KMS-11 (cell line): ENCODE results near the gene CACFD1.

ENCODE experiments used
- H2AFZ ChIP-seq: fragments of 200-600 bp; sonication (generic); 2 replicates; pipeline ENCODE4 v1.6.1; 2016; ENCODE audit warnings: antibody characterized with exemption, mixed run types, low read depth
- H3K27ac ChIP-seq: fragments of 200-600 bp; sonication (generic); 2 replicates; pipeline ENCODE4 v1.6.1; 2016; ENCODE audit warnings: mild to moderate bottlenecking, mixed run types
- H3K27me3 ChIP-seq: fragments of 200-600 bp; sonication (generic); 2 replicates; pipeline ENCODE4 v1.6.1; 2017; ENCODE audit warnings: mild to moderate bottlenecking, low read depth, mixed run types, moderate library complexity; ENCODE audit not compliant: insufficient read depth
- H3K36me3 ChIP-seq: fragments of 200-600 bp; sonication (generic); 2 replicates; pipeline ENCODE4 v1.6.1; 2017; ENCODE audit warnings: mild to moderate bottlenecking, mixed run types; ENCODE audit not compliant: insufficient read depth
- H3K4me1 ChIP-seq: fragments of 200-600 bp; sonication (generic); 2 replicates; pipeline ENCODE4 v1.6.1; 2016; ENCODE audit warnings: mild to moderate bottlenecking, low read depth, mixed run types; ENCODE audit not compliant: poor library complexity, severe bottlenecking
- H3K4me2 ChIP-seq: fragments of 200-600 bp; sonication (generic); 2 replicates; pipeline ENCODE4 v1.7.0; 2016; ENCODE audit warnings: mild to moderate bottlenecking, mixed run types
- H3K4me3 ChIP-seq: fragments of 200-600 bp; sonication (generic); IDR thresholded peaks from 2 replicates; pipeline ENCODE4 v1.6.1; 2017; ENCODE audit warnings: low read depth, low read length, mixed read lengths; ENCODE audit not compliant: insufficient read depth
- H3K79me2 ChIP-seq: fragments of 200-600 bp; sonication (generic); 2 replicates; pipeline ENCODE4 v1.6.1; 2016; ENCODE audit warnings: low read depth, mixed run types; ENCODE audit not compliant: insufficient read depth
- H3K9ac ChIP-seq: fragments of 200-600 bp; sonication (generic); 2 replicates; pipeline ENCODE4 v1.6.1; 2016; ENCODE audit warnings: mild to moderate bottlenecking, mixed run types
- H4K20me1 ChIP-seq: fragments of 200-600 bp; sonication (generic); 2 replicates; pipeline ENCODE4 v1.6.1; 2016; ENCODE audit warnings: mild to moderate bottlenecking, mixed run types; ENCODE audit not compliant: insufficient read depth
- TF ChIP-seq, protein P1 (sequence below): fragments of 200-600 bp; sonication (generic); conservative IDR thresholded peaks from 2 replicates; pipeline ENCODE4 v1.6.1; 2017; ENCODE audit warnings: low read depth, mild to moderate bottlenecking, antibody characterized with exemption, low read length, moderate library complexity, mixed read lengths

CACFD1 gene

DNA sequence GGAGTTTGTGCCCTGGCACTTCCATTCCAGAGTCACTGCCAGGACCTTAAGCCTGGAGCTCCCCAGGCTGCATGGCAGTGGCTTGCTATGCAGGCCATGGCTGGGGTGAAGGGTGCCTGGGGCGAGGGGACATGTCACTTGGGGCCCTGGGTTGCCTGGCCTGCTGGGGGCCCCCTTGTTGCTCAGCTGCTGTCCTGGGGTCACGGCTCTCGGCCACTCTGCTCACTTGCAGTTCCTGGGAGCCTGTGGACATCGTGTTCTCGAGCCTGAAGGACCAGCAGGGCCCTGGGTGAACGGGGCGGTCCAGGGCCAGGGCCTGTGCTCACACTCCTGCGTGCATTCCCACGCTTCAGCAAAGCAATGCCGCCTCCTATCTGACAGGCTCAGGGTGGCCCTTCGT is 33.6 kb downstream of the CACFD1 start:
- Histone ChIP-seq H3K79me2 (no peaks in the 10 kb centered on the region), H3K9ac (no peak overlapping the region), H3K36me3 (no peaks in the 10 kb centered on the region), H3K4me1 (no peaks in the 10 kb centered on the region), H3K27ac (no peak overlapping the region), H3K4me2 (no peak overlapping the region), H3K4me3 (no peak overlapping the region), H4K20me1 (no peaks in the 10 kb centered on the region), H3K27me3 (peaks cover 71% of the 10 kb centered on the region), H2AFZ (no peak overlapping the region)
- TF ChIP-seq, protein P1, sequence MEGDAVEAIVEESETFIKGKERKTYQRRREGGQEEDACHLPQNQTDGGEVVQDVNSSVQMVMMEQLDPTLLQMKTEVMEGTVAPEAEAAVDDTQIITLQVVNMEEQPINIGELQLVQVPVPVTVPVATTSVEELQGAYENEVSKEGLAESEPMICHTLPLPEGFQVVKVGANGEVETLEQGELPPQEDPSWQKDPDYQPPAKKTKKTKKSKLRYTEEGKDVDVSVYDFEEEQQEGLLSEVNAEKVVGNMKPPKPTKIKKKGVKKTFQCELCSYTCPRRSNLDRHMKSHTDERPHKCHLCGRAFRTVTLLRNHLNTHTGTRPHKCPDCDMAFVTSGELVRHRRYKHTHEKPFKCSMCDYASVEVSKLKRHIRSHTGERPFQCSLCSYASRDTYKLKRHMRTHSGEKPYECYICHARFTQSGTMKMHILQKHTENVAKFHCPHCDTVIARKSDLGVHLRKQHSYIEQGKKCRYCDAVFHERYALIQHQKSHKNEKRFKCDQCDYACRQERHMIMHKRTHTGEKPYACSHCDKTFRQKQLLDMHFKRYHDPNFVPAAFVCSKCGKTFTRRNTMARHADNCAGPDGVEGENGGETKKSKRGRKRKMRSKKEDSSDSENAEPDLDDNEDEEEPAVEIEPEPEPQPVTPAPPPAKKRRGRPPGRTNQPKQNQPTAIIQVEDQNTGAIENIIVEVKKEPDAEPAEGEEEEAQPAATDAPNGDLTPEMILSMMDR, result no peak

DNA sequence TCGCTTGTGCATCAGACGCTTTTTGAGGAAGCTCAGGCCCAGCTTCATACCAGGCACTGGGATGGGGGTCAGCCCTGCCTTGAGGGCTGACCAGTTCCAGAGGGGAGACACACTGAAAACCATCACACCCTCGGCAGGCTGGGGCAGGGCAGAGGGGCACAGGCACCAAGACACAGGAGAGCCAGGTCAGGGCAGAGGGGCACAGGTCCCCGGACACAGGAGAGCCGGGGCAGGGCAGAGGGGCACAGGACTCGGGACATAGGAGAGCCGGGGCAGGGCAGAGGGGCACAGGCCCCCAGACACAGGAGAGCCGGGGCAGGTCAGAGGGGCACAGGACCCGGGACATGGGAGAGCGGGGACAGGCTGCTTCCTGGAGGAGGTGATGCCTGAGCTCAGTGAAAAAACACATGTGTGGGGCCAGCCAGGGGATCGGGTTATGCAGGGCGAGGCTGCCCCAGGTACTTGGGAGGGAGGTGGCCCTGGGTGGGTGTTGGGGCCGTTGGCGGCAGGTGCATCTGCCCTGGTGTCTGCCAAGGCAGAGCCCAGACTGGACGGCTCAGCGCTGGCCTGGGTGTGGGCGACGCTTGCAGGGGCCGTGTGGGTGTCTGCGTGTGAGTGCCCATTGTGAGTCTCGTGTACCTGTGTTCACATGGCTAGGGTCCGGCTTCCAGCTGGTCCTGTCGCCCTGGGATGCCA is 34.2 kb downstream of the CACFD1 start:
- no peak overlapping the region for H3K4me3 ChIP-seq
- H3K4me1 ChIP-seq, result no peaks in the 10 kb centered on the region
- TF ChIP-seq, protein P1, result no peak
- peaks cover 72% of the 10 kb centered on the region for H3K27me3 ChIP-seq
- no peak overlapping the region for H2AFZ ChIP-seq
- no peak overlapping the region for H3K9ac ChIP-seq
- H4K20me1 ChIP-seq, result no peaks in the 10 kb centered on the region
- no peaks in the 10 kb centered on the region for H3K36me3 ChIP-seq
- H3K4me2 ChIP-seq, result no peak overlapping the region
- H3K79me2 ChIP-seq, result no peaks in the 10 kb centered on the region
- H3K27ac ChIP-seq, result no peak overlapping the region

DNA sequence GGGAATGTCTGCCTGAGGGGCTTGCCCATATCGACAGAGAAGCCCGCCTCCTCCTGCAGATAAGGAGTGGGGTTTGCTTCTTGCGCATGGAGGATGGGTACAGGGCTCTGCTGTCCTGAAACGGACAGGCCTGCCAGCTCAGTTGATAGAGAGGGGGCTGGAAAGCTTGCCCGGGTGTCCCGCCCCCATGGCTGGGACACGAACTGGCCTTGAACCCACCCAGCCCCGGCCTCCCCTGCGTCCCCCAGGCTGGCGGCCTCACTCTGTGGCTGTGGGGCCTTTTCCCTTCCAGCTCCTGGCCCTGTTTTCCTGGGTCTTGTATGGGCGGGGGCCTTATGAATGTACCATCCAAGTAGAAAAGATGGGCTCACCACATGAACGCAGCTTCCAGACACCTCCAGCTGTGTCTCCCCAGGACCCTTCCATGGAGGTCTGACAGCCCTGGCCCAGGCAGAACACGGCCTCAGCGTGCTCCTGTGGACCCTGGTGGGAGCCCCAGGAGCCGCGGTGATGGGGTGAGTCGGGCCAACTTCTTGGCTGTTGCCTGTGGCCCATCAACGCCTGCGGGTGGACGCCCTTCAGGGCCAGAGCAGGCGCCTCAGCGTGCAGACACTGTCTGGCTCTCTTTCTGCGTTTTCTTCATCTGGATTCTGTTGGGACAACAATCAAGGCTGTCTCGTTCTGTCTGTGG is 35.0 kb downstream of the CACFD1 start:
- Histone ChIP-seq H3K4me3 (no peak overlapping the region), H3K79me2 (no peaks in the 10 kb centered on the region), H2AFZ (no peak overlapping the region), H3K4me2 (no peak overlapping the region), H3K27me3 (peaks cover 72% of the 10 kb centered on the region; the same call in 1 of the 2 replicates), H3K36me3 (no peaks in the 10 kb centered on the region), H4K20me1 (no peaks in the 10 kb centered on the region), H3K4me1 (no peaks in the 10 kb centered on the region), H3K27ac (no peak overlapping the region), H3K9ac (no peak overlapping the region)
- TF ChIP-seq, protein P1, result no peak

DNA sequence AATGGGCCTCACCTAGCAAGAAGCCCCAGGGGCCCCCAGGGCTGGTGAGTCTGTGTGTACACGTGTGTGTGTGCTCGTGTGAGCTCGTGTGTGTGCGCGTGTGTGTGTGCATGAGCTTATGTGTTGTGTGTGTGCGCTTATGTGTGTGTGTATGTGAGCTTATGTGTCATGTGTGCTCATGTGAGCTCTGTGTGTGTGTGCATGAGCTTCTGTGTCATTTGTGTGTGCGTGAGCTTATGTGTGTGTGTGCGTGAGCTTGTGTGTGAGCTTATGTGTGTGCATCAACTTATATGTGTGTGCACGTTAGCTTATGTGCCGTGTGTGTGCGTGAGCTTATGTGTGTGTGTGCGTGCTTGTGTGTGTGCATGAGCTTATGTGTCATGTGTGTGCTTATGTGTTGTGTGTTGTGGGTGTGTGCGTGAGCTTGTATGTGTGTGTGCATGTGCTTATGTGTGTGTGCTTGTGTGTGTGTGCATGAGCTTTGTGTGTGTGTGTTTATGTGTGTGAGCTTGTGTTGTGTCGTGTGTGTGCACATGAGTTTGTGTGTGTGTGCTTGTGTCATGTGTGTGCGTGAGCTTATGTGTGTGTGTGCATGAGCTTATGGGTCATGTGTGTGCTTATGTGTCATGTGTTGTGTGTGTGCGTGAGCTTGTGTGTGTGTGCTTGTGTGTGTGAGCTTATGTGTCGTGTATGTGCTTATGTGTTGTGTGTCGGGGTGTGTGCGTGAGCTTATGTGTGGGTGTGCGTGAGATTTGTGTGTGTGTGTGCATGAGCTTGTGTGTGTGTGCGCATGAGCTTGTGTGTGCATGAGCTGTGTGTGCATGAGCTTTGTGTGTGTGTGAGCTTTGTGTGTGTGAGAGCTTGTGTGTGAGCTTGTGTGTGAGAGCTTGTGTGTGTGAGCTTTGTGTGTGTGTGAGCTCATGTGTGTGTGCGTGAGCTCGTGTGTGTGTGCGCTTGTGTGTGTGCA is 35.8 kb downstream of the CACFD1 start:
- TF ChIP-seq, protein P1, result no peak
- no peak overlapping the region for H3K4me2 ChIP-seq

More for the DNA sequence above, 35.8 kb downstream of the CACFD1 start:
- H3K27me3 ChIP-seq, result peaks cover 71% of the 10 kb centered on the region; the same call in 1 of the 2 replicates
- H4K20me1 ChIP-seq, result no peaks in the 10 kb centered on the region
- H2AFZ ChIP-seq, result no peak overlapping the region
- no peak overlapping the region for H3K27ac ChIP-seq
- H3K4me1 ChIP-seq, result no peaks in the 10 kb centered on the region
- no peaks in the 10 kb centered on the region for H3K79me2 ChIP-seq
- H3K9ac ChIP-seq, result no peak overlapping the region
- no peaks in the 10 kb centered on the region for H3K36me3 ChIP-seq
- no peak overlapping the region for H3K4me3 ChIP-seq
